ENCODE data around the gene GNB1L.

The GNB1L gene

DNA sequence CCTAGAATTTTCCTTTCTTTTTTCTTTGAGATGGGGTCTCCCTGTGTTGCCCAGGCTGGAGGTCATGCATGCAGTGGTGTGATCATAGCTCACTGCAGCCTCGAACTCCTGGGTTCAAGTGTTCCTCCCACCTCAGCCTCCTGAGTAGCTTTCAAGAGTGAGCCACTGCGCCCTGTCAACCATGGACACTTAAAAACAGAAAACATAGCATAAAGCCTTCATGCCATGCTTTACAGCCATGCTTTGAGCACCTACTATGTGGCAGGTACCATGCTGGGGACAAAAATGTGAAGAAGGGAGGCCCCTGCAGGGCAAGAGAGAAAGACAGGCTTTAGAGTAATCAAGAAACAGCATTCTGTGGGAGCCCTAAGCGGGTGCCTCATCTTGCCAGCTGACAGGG, 13.7 kb upstream of the GNB1L start:
- Histone ChIP-seq H3K27me3 (ENCODE audit: insufficient read depth, poor library complexity, severe bottlenecking) (no peaks in the 10 kb centered on the region), H3K4me3 (replicated peaks; ENCODE audit: insufficient read depth, low read length) (no peak overlapping the region), H3K27ac (replicated peaks) (no peak overlapping the region)
- TF ChIP-seq GABPA (IDR thresholded peaks at IDR 0.05; ENCODE audit: low read depth) = no peak
- TF ChIP-seq, protein P1, sequence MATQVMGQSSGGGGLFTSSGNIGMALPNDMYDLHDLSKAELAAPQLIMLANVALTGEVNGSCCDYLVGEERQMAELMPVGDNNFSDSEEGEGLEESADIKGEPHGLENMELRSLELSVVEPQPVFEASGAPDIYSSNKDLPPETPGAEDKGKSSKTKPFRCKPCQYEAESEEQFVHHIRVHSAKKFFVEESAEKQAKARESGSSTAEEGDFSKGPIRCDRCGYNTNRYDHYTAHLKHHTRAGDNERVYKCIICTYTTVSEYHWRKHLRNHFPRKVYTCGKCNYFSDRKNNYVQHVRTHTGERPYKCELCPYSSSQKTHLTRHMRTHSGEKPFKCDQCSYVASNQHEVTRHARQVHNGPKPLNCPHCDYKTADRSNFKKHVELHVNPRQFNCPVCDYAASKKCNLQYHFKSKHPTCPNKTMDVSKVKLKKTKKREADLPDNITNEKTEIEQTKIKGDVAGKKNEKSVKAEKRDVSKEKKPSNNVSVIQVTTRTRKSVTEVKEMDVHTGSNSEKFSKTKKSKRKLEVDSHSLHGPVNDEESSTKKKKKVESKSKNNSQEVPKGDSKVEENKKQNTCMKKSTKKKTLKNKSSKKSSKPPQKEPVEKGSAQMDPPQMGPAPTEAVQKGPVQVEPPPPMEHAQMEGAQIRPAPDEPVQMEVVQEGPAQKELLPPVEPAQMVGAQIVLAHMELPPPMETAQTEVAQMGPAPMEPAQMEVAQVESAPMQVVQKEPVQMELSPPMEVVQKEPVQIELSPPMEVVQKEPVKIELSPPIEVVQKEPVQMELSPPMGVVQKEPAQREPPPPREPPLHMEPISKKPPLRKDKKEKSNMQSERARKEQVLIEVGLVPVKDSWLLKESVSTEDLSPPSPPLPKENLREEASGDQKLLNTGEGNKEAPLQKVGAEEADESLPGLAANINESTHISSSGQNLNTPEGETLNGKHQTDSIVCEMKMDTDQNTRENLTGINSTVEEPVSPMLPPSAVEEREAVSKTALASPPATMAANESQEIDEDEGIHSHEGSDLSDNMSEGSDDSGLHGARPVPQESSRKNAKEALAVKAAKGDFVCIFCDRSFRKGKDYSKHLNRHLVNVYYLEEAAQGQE (IDR thresholded peaks at IDR 0.05; ENCODE audit: insufficient replicate concordance, low read depth) = no peak
- TF ChIP-seq, protein P2, sequence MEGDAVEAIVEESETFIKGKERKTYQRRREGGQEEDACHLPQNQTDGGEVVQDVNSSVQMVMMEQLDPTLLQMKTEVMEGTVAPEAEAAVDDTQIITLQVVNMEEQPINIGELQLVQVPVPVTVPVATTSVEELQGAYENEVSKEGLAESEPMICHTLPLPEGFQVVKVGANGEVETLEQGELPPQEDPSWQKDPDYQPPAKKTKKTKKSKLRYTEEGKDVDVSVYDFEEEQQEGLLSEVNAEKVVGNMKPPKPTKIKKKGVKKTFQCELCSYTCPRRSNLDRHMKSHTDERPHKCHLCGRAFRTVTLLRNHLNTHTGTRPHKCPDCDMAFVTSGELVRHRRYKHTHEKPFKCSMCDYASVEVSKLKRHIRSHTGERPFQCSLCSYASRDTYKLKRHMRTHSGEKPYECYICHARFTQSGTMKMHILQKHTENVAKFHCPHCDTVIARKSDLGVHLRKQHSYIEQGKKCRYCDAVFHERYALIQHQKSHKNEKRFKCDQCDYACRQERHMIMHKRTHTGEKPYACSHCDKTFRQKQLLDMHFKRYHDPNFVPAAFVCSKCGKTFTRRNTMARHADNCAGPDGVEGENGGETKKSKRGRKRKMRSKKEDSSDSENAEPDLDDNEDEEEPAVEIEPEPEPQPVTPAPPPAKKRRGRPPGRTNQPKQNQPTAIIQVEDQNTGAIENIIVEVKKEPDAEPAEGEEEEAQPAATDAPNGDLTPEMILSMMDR (IDR thresholded peaks at IDR 0.05; ENCODE audit: insufficient read depth, low read length) = no peak
- no peak for TF ChIP-seq POLR2AphosphoS5 (IDR thresholded peaks at IDR 0.05; ENCODE audit: low read depth)
- TF ChIP-seq SPI1 (IDR thresholded peaks at IDR 0.05; ENCODE audit: borderline replicate concordance, low read depth) = no peak
- no peak for DNase-seq (ENCODE audit: low read depth in 1 of 2, low spot score in 1 of 2)

DNA sequence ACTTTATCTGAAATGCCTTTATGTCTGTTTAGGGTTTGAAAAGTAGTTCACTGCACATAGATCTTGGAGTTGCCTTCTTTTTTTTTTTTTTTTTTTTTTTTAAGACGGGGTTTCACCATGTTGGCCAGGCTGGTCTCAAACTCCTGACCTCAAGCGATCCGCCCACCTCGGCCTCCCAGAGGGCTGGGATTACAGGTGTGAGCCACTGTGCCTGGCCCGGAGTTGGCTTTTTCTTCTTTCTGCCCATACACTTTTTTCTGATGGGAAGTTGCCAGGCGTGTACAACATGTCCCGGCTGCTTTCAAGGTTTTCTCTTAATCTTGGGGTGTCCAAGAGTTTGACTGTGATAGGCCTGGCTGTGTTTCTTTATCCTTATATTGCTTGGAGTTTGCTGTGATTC, 12.9 kb upstream of the GNB1L start:
- Histone ChIP-seq H3K27ac (replicated peaks) (no peak overlapping the region), H3K27me3 (ENCODE audit: insufficient read depth, poor library complexity, severe bottlenecking) (no peaks in the 10 kb centered on the region), H3K4me3 (replicated peaks; ENCODE audit: insufficient read depth, low read length) (no peak overlapping the region)
- DNase-seq (ENCODE audit: low read depth in 1 of 2, low spot score in 1 of 2) = no peak
- TF ChIP-seq, protein P1 (IDR thresholded peaks at IDR 0.05; ENCODE audit: insufficient replicate concordance, low read depth) = no peak

DNA sequence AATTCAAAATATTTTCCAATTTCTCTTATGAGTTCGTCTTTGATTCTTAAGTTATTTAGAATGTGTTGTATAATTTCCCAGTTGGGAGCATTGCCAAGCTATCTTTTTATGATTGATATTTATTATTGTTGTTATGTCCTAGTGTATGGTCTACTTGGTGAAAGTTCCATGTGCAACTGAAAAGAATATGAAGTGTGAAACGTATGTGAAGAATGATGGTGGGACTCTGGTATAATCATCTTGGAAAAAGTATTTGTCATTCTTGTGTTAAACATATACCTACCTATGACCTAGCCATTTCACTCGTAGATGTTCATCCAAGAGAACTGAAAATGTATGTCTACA, 12.0 kb upstream of the GNB1L start:
- no peaks in the 10 kb centered on the region for H3K27me3 ChIP-seq (ENCODE audit: insufficient read depth, poor library complexity, severe bottlenecking)
- H3K27ac ChIP-seq (replicated peaks) = no peak overlapping the region
- DNase-seq (ENCODE audit: low read depth in 1 of 2, low spot score in 1 of 2) = no peak
- TF ChIP-seq SPI1 (IDR thresholded peaks at IDR 0.05; ENCODE audit: borderline replicate concordance, low read depth) = no peak
- TF ChIP-seq, protein P2 (IDR thresholded peaks at IDR 0.05; ENCODE audit: insufficient read depth, low read length) = no peak
- TF ChIP-seq POLR2AphosphoS5 (IDR thresholded peaks at IDR 0.05; ENCODE audit: low read depth) = no peak
- no peak overlapping the region for H3K4me3 ChIP-seq (replicated peaks; ENCODE audit: insufficient read depth, low read length)

DNA sequence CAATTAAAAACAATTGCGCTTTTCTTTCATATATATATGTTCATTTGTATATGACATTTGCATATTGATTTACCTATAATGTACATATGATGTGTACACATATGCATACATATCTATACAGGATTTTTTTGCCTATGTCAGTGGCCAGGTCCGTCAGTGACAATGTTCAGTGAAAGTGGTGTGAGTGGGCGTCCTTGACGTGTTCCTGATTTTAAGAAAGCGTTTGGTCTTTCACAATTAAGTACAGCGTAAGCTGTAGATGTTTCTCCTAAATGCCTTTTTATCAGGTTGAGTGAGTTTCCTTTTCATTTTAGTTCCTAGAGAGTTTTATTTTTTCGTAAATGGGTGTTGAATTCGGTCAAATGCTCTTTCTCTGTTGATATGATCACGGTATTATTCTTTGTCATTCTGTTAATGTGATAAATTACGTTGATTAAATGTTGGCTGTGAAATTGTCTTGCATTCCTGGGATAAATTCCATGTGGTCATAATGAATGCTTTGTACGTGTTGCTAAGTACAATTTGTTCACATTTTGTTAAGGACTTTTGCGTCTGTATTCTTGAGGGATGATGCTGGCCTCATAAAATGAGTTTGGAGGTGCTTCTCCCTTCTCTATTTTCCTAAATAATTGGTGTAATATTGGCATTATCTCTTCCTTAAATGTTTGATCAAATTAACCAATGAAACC, 10.6 kb upstream of the GNB1L start:
- no peak overlapping the region for H3K4me3 ChIP-seq (replicated peaks; ENCODE audit: insufficient read depth, low read length)
- TF ChIP-seq, protein P1 (IDR thresholded peaks at IDR 0.05; ENCODE audit: insufficient replicate concordance, low read depth) = no peak
- TF ChIP-seq POLR2AphosphoS5 (IDR thresholded peaks at IDR 0.05; ENCODE audit: low read depth) = no peak
- TF ChIP-seq SPI1 (IDR thresholded peaks at IDR 0.05; ENCODE audit: borderline replicate concordance, low read depth) = no peak
- TF ChIP-seq, protein P2 (IDR thresholded peaks at IDR 0.05; ENCODE audit: insufficient read depth, low read length) = no peak
- TF ChIP-seq GABPA (IDR thresholded peaks at IDR 0.05; ENCODE audit: low read depth) = no peak
- H3K27me3 ChIP-seq (ENCODE audit: insufficient read depth, poor library complexity, severe bottlenecking) = no peaks in the 10 kb centered on the region
- no peak for DNase-seq (ENCODE audit: low read depth in 1 of 2, low spot score in 1 of 2)
- H3K27ac ChIP-seq (replicated peaks) = no peak overlapping the region
